Cardiac fibroblast (primary cell): Measurements from ENCODE around the gene TSC22D2.

Source experiments
- DNase-seq, 2 donors: peaks; one replicate each; pipeline versions ENCODE4 v3.0.0 to v3.0.0-alpha.2; 2010; ENCODE audit warnings: low read depth in 2 of 2
- H3K4me3 ChIP-seq, 2 donors: replicated peaks in 1 of 2; 1 replicate in 1 of 2; 2 replicates in 1 of 2; pipeline ENCODE4 v1.5.1; 2011; ENCODE audit warnings: low read depth in 2 of 2, low read length in 2 of 2, mild to moderate bottlenecking in 2 of 2, moderate library complexity in 1 of 2
- CTCF ChIP-seq: IDR thresholded peaks from one replicate; pipeline ENCODE4 v1.5.1; 2011; ENCODE audit warnings: low read depth, mild to moderate bottlenecking, low read length, inconsistent platforms

TSC22D2 gene

GRCh38 chr3:150408221-150409124, at the start of gene TSC22D2:
Gene TSC22D2, plus strand, starts transcription at chr3:150408298. Its CDS starts 1,053 bp downstream, at chr3:150409351.
- peak; percentile 95 to 97 for DNase-seq
- no peak for TF ChIP-seq CTCF
- H3K4me3 ChIP-seq = peak within 1 kb of the TSS; percentile 90 to 92

- H3K4me3 ChIP-seq = no peak overlapping the region
- DNase-seq = peak; percentile 18 to 49
- no peak for TF ChIP-seq CTCF
These were observed 48.7 kb upstream of the TSC22D2 start for GRCh38 chr3:150359381-150359780.

- H3K4me3 ChIP-seq = no peak overlapping the region
- TF ChIP-seq CTCF = no peak
- DNase-seq = no peak
These were observed 47.1 kb upstream of the TSC22D2 start for GRCh38 chr3:150360966-150361365.

GRCh38 chr3:150362515-150363302, 45.4 kb upstream of the TSC22D2 start:
- no peak for DNase-seq
- no peak overlapping the region for H3K4me3 ChIP-seq
- TF ChIP-seq CTCF = no peak

GRCh38 chr3:150363420-150363819, 44.7 kb upstream of the TSC22D2 start:
- DNase-seq = no peak
- TF ChIP-seq CTCF = no peak
- H3K4me3 ChIP-seq = no peak overlapping the region

- DNase-seq = peak; percentile 55 to 79
- no peak overlapping the region for H3K4me3 ChIP-seq
- no peak for TF ChIP-seq CTCF
These were observed 42.9 kb upstream of the TSC22D2 start for GRCh38 chr3:150365132-150365604.
